Suppressor macrophage (primary cell): ENCODE data around the gene TRDN.
"Not testable (repeated sequence)": the region's sequence is repeated elsewhere in the genome, so short reads cannot be mapped to it uniquely, and the experiment has no call there.

Source experiments
- DNase-seq, 4 experiments: peaks; one replicate each; pipeline ENCODE4 v3.0.0-alpha.2; 2020 to 2022

The TRDN gene

GRCh38 chr6:123240626-123241025 is 396.1 kb downstream of the TRDN start:
- DNase-seq, result no peak

- DNase-seq, result no peak
Observed at GRCh38 chr6:123233336-123233735, 403.4 kb downstream of the TRDN start.

- not testable (repeated sequence) for DNase-seq
Observed at GRCh38 chr6:123227789-123228188, 409.0 kb downstream of the TRDN start.

- no peak for DNase-seq
Observed at GRCh38 chr6:123226398-123226797, 410.4 kb downstream of the TRDN start.

GRCh38 chr6:123224077-123224476 is 412.7 kb downstream of the TRDN start:
- DNase-seq, result no peak

DNA sequence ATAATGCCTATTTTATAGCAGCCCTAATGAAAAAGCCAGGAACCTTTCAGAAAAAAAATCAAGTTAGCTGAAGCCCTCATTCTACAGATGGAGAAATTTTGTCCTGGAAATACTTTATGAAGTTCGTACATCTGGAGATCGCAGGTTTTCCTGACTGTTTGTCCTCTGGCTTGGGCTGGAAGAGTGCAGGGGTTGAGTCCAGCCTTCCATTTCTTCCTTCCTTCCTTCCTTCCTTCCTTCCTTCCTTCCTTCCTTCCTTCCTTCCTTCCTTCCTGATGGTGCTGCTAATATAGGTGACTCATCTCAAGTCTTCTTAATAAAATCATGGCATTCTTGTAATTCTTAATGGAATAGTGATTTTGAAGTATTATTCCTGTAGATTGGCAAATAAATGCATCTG is 413.3 kb downstream of the TRDN start:
- no peak for DNase-seq

DNA sequence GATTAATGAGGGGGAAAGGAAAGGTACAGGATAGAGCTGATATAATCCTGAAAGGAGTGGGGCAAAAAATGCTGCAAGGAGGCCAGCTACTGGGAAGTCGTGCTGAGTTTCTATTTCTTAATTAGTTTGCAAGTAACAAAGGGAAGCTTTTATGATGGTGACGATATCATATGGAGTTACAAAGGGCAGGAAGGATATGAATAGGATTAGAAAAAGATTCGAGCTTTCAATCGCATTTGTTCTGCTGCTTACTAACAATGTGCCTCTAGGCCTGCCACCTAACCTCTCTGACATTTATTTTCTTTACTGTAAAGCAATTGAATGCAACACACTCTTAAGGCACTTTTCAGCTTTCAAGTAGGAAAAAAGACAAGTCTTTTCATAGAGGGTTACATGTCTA is 421.5 kb downstream of the TRDN start:
- DNase-seq, result no peak

DNA sequence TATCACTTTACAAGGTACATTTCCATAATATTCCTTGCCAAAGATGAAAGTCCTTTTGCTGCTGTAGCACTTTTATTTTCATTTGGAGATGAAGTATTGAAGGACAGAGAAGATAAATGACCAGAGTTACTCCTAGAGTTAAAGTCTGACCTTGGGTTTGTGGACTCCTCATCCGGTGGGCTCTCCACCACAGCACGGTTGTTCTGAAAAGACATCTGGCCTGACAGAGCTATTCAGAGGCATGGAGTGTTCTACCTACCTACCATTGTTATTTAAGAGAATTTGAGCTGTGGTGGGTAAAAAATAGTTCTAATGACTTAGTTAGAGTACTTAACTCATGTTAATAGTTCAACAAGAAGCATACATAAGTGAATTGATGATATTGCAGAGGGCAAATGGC is 422.3 kb downstream of the TRDN start:
- no peak for DNase-seq

GRCh38 chr6:123213921-123214320 is 422.8 kb downstream of the TRDN start:
- no peak for DNase-seq

DNA sequence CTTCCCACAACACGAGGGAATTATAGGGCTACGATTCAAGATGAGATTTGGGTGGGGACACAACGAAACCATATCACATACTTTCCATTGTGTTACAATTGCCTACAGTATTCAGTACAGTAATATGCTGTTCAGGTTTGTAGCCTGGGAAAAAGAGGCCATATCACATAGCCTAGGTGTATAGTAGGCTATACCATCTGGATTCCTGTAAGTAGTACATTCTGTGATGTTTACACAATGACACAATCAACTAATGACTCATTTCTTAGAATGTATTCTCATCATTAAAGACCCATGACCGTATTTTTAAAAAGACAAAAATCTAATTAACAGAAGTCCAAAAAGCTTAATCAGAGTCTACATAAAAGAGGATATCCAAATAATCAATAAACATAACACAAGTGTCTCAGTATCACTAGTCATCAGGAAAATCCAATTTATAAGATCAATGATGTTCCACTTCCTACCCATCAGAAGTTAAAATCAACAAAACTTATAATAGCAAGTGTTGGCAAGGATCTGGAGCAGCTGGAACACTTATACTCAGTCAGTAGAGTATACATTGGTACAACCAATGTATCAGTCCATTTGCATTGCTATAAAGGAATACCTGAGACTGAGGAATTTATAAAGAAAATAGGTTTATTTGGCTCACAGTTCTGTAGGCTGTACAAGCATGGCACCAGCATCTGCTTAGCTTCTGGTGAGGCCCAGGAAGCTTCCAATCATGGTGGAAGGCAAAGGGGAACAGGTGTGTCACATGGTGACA is 424.8 kb downstream of the TRDN start:
- no peak for DNase-seq

DNA sequence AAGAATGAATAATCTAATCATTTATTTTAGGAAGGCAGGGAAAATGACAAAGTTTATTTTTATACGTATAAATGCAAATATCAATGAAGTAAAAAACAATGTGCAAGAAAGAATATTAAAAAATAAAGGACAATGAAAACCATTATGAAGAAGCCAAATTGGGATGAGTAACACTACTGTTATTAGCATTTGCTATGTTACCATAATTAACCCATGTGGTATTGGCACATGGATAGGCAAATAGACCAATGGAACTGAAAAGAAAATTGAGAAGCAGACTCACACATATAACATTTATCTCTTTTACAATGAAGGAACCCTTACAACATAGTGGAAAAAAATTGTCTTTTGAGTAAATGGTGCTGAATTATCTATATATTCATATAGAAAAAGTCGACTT is 426.1 kb downstream of the TRDN start:
- no peak for DNase-seq

DNA sequence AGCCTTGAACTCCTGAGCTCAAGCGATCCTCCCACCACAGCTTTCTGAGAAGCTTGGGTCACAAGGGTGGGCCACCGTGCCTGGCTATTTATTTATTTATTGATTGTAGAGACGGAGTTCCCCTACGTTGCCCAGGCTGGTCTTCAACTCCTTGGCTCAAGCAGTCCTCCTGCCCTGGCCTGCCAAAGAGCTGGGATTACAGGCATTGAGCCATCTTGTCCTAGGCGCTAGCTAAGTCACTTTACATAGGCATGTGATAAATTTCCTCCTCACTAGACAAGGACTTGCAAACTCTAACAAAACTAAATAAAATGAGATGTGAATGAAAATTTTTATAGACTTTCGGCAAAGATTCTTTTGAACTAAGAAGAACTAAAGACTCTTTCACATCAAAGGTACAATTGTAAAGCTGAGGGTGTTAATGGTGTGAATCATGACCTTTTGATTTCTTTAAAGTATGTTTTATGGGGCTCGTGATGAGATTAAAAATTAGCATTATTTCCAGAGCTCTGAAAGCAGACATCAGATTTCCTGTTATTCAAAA is 428.7 kb downstream of the TRDN start:
- DNase-seq, result no peak

GRCh38 chr6:123203928-123204327 is 432.8 kb downstream of the TRDN start:
- no peak for DNase-seq

GRCh38 chr6:123201869-123202372 is 434.8 kb downstream of the TRDN start:
- DNase-seq, result no peak

- no peak for DNase-seq
Observed at GRCh38 chr6:123193298-123193697, 443.5 kb downstream of the TRDN start.

DNA sequence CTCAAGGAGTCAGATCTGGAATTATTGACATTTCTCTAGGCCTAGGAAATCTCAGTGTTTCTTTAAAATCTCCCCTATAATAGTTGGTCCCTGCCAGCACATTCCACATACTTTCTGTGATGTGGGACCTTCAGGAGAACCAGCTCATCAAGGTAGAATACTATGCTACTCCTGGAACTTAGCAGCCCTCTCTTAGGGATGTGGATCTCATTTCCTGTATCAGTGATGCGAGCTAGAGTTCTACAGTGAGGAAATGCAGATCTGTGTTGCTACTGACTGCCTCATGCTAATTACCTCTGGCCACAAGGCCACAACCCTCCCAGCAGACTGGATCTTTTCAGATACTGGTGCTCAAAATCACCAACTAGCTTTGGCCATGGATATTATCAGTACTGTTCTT is 446.9 kb downstream of the TRDN start:
- DNase-seq, result no peak

GRCh38 chr6:123182998-123183397 is 453.8 kb downstream of the TRDN start:
- no peak for DNase-seq

GRCh38 chr6:123176706-123177105 is 460.0 kb downstream of the TRDN start:
- no peak for DNase-seq

DNA sequence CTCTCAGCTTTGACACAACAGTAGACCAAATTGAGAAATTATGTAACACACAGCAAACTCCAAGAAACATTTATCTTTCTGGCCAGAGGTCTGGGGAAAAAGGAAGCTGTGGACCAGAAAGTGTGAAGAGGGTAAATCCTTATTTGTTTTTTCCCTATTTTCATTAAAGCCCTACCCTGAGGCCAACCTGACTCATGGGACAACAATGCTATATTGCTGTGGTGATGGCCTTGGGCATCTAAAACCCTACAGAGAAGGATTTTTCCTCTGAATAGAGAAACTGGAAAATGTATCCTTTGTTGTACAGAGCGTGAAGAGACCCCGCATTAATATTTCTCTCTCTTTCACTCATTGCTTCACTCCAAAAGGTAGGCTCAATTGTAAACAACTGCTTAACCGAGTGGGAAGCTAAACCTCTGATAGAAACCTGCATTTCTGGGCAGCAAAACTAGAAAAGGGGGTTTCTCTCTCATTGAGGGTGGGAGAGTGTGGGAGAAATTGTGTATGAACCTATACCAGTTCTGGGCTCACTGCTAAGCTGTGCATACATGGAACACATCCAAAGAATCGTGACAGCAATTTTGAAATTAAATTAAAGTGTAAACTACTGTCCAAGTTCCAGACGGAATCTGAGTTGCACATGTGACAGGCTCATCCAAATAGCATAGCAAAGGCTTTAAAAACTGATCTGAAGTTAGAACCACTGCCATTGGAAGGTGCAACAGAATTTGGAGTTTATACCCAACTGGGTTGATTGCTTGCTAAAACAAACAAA is 465.2 kb downstream of the TRDN start:
- no peak for DNase-seq

DNA sequence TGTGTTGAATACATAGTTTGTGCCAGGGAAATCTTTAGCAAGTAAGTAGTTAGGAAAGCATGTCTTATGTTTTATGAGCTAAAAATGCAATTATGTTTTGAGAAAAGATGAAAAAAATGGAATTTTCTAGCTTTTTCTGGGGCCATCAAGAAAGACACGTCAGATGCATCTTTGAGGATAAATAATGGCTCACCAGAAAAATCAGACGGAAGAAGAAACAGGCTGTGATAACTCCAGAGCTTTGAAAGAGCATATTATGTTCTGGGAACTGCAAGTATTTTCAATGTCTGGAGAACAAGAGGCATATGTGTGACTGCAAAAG is 467.0 kb downstream of the TRDN start:
- DNase-seq, result no peak

DNA sequence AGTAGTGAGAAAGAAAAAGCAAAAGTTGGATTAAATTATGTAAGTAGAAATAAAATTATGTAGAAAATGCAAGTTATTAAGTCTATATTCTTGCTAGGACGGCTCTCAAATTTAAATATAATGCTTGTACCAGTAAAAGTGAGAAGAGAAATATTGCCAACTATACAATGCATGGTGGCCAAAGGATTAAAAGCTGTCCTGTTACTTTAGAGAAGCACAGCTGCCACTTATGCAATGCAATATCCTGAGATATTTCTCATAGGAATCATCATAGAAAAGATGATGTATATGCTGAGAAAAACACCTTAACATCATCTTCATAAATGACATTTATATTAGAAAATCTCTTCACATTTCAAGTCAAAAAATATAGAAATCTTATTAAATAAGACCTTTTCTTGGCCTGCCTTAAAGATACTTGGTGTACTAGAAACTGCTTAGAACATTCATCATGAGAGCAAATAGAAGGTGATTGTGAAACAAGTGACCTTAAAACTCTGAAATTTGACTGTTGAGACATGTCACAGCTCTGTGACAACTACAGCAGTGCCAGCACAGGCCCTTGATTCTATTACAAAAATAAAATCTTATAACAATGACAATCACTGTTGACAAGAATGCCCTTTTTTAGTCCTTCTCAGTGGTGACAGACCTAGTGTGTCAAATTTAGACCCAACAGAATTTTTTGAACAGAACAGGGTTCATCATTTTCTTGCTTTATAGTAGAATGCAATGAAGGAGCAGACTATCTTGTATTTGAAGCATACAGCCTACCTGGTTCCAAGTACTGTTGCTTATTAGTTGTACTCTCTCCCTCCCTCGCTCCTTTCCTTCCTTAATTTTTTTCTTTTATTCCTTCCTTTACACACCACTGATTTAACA is 467.6 kb downstream of the TRDN start:
- DNase-seq, result no peak

- DNase-seq, result no peak
Observed at GRCh38 chr6:123168466-123168865, 468.3 kb downstream of the TRDN start.
